ENCODE results near the gene AMMECR1. TPM values are rescaled to one million over a fixed set of nuclear protein-coding genes. Genes with fewer than 3 reads are reported as not detected.

Gene AMMECR1
- total and polyA plus RNA-seq, 2 of the 4 experiments (the other 2 are of a cell fraction), result 7.0 to 11.3 TPM

DNA sequence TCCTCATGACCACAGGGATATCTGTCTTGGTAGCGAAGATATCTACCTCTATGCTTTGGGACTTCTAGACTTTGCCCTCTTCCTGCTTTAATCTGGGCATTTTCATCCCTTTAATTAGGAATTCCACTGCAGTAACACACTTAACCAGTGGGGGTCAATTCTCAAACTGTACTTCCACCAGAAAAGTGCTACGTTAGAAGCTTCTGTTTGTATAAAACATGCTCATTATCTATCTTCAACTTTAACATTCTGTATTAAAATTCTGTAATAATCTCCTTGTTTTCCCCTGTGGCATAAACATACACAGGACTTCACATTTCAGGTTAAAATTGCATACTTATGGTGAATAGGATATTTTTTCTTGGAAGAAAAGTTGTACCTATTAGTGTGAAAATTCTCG lies 105.6 kb downstream of the AMMECR1 start:
- dilution Hi-C loops (cut with HindIII; ENCODE audit: low sequenced_read_pairs, unreplicated experiment) (no loop called here), intact Hi-C loops (cut with micrococcal nuclease) (no loop called here), in situ Hi-C loops (cut with MboI; ENCODE audit: low sequenced_read_pairs) (no loop called here)
- no peak overlapping the region for H2AFZ ChIP-seq (replicated peaks; ENCODE audit: low read length, poor library complexity)
- H2AK5ac ChIP-seq (ENCODE audit: low read depth, low read length), result no peak overlapping the region
- no peak overlapping the region for H3K56ac ChIP-seq (ENCODE audit: extremely low read depth, insufficient read depth, low read length)
- no peak overlapping the region for H3K23ac ChIP-seq (ENCODE audit: low read depth, low read length)
- POLR2A ChIA-PET (ENCODE audit: unreplicated experiment), result no interaction called here
- no peak for TF ChIP-seq POLR2A (IDR thresholded peaks at IDR 0.05; ENCODE audit: low read depth, low read length)
- no peak for TF ChIP-seq RFX5 (IDR thresholded peaks at IDR 0.05; ENCODE audit: low read depth, low read length)
- no peak for TF ChIP-seq SMC3 (IDR thresholded peaks at IDR 0.05; ENCODE audit: low read depth, low read length)
- no peak for TF ChIP-seq MXI1 (IDR thresholded peaks at IDR 0.05; ENCODE audit: borderline replicate concordance, low read depth, low read length)
- no peak for TF ChIP-seq RAD21 (IDR thresholded peaks at IDR 0.05; ENCODE audit: low read length)
- TF ChIP-seq, protein P1, sequence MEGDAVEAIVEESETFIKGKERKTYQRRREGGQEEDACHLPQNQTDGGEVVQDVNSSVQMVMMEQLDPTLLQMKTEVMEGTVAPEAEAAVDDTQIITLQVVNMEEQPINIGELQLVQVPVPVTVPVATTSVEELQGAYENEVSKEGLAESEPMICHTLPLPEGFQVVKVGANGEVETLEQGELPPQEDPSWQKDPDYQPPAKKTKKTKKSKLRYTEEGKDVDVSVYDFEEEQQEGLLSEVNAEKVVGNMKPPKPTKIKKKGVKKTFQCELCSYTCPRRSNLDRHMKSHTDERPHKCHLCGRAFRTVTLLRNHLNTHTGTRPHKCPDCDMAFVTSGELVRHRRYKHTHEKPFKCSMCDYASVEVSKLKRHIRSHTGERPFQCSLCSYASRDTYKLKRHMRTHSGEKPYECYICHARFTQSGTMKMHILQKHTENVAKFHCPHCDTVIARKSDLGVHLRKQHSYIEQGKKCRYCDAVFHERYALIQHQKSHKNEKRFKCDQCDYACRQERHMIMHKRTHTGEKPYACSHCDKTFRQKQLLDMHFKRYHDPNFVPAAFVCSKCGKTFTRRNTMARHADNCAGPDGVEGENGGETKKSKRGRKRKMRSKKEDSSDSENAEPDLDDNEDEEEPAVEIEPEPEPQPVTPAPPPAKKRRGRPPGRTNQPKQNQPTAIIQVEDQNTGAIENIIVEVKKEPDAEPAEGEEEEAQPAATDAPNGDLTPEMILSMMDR (conservative IDR thresholded peaks at IDR 0.05; ENCODE audit: low read depth, low read length), result no peak
- TF ChIP-seq, protein P2, sequence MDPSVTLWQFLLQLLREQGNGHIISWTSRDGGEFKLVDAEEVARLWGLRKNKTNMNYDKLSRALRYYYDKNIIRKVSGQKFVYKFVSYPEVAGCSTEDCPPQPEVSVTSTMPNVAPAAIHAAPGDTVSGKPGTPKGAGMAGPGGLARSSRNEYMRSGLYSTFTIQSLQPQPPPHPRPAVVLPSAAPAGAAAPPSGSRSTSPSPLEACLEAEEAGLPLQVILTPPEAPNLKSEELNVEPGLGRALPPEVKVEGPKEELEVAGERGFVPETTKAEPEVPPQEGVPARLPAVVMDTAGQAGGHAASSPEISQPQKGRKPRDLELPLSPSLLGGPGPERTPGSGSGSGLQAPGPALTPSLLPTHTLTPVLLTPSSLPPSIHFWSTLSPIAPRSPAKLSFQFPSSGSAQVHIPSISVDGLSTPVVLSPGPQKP (IDR thresholded peaks at IDR 0.05; ENCODE audit: borderline replicate concordance, low read depth, low read length), result no peak
- no peak for TF ChIP-seq CEBPB (IDR thresholded peaks at IDR 0.05; ENCODE audit: low read depth, low read length)
- no peak for TF ChIP-seq CHD1 (IDR thresholded peaks at IDR 0.05; ENCODE audit: low read depth, low read length)
- no peak for TF ChIP-seq RCOR1 (IDR thresholded peaks at IDR 0.05; ENCODE audit: insufficient replicate concordance, low read length)
- TF ChIP-seq MAFK (IDR thresholded peaks at IDR 0.05; ENCODE audit: low read depth, low read length), result no peak
- no peak for TF ChIP-seq BHLHE40 (IDR thresholded peaks at IDR 0.05; ENCODE audit: low read depth, low read length)
- no peak for TF ChIP-seq MAZ (IDR thresholded peaks at IDR 0.05; ENCODE audit: borderline replicate concordance, low read depth, low read length)
- TF ChIP-seq, protein P3, sequence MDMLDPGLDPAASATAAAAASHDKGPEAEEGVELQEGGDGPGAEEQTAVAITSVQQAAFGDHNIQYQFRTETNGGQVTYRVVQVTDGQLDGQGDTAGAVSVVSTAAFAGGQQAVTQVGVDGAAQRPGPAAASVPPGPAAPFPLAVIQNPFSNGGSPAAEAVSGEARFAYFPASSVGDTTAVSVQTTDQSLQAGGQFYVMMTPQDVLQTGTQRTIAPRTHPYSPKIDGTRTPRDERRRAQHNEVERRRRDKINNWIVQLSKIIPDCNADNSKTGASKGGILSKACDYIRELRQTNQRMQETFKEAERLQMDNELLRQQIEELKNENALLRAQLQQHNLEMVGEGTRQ (IDR thresholded peaks at IDR 0.05; ENCODE audit: low read depth, low read length), result no peak
- no peak for TF ChIP-seq FOS (IDR thresholded peaks at IDR 0.05; ENCODE audit: low read depth, low read length)
- no peak for TF ChIP-seq NFE2L2 (IDR thresholded peaks at IDR 0.05; ENCODE audit: low read depth, low read length)
- H3K36me3 ChIP-seq (ENCODE audit: control insufficient read depth, insufficient read depth, low read length), result no peaks in the 10 kb centered on the region
- H3K9ac ChIP-seq (ENCODE audit: low read depth, low read length), result no peak overlapping the region
- WGBS, 2 experiments (ENCODE audit: extremely low coverage in 2 of 2, insufficient read length in 1 of 2), result no CpG with 5 or more reads among the region's 3 CpGs
- no peak overlapping the region for H2BK120ac ChIP-seq (ENCODE audit: low read depth, low read length)
- no TSS peak for BruUV-seq (replicated peaks)
- no peak overlapping the region for H2BK5ac ChIP-seq (ENCODE audit: low read depth, low read length, poor library complexity, severe bottlenecking)
- H3K4ac ChIP-seq (ENCODE audit: low read depth, low read length), result no peak overlapping the region
- peaks cover 6 to 10% of the 10 kb centered on the region in 2 experiments; a peak in 3 of 4 replicates for H3K79me1 ChIP-seq (ENCODE audit: low read depth in 1 of 2, low read length in 2 of 2)
- no peak overlapping the region for H3K4me3 ChIP-seq (ENCODE audit: insufficient read depth, low read depth, low read length)
- no peak overlapping the region for H2AK9ac ChIP-seq (replicated peaks; ENCODE audit: low read depth, low read length, poor library complexity)
- CTCF ChIA-PET, result no interaction called here
- peaks cover 7% of the 10 kb centered on the region for H3K4me1 ChIP-seq (ENCODE audit: control insufficient read depth, insufficient read depth, low read length)
- H4K20me1 ChIP-seq (ENCODE audit: insufficient read depth, low read length), result no peaks in the 10 kb centered on the region
- H4K91ac ChIP-seq (ENCODE audit: insufficient read depth, low read depth, low read length), result no peak overlapping the region
- no peak overlapping the region for H3K4me2 ChIP-seq (ENCODE audit: low read depth, low read length)
- H3K9me3 ChIP-seq (ENCODE audit: control insufficient read depth, insufficient read depth, low read length), result no peaks in the 10 kb centered on the region
- H3K27ac ChIP-seq (ENCODE audit: insufficient read depth, low read length), result no peak overlapping the region
- DNase-seq (peak; percentile 10), ATAC-seq (ENCODE audit: low read depth) (no peak)
- no peaks in the 10 kb centered on the region for H3K9me1 ChIP-seq (ENCODE audit: insufficient read depth, low read length)
- peak overlapping the region; percentile 18; the same call in 1 of the 2 replicates for H3K18ac ChIP-seq (ENCODE audit: low read depth, low read length)
- H3K14ac ChIP-seq (replicated peaks; ENCODE audit: low read depth, low read length), result no peak overlapping the region
- H2BK20ac ChIP-seq (ENCODE audit: low read depth, low read length), result no peak overlapping the region
- H4K8ac ChIP-seq (ENCODE audit: low read depth in 2 of 2, low read length in 2 of 2), result no peak overlapping the region
- H2BK15ac ChIP-seq (ENCODE audit: low read depth, low read length), result no peak overlapping the region
- no peaks in the 10 kb centered on the region for H3K27me3 ChIP-seq (ENCODE audit: control insufficient read depth, insufficient read depth, low read length)
- H4K5ac ChIP-seq (ENCODE audit: low read depth, low read length), result peak overlapping the region; percentile 36; the same call in 1 of the 2 replicates
